ENCODE measurements around the gene ALLC. TPM values are rescaled to one million over a fixed set of nuclear protein-coding genes. Genes with fewer than 3 reads are reported as not detected.

Gene ALLC
- total and polyA plus RNA-seq, 7 donors: not detected

GRCh38 chr2:3644246-3644525 lies 13.8 kb upstream of the ALLC start:
- no peaks in the 10 kb centered on the region for H3K36me3 ChIP-seq
- no peak for DNase-seq
- no peak overlapping the region for H3K4me3 ChIP-seq
- no peaks in the 10 kb centered on the region for H3K27me3 ChIP-seq
- no peak for TF ChIP-seq POLR2AphosphoS5 (IDR thresholded peaks at IDR 0.05)
- no peak for TF ChIP-seq POLR2A (IDR thresholded peaks at IDR 0.05)
- no peak for TF ChIP-seq CTCF (IDR thresholded peaks at IDR 0.05)
- no peak for TF ChIP-seq EP300 (IDR thresholded peaks at IDR 0.05)
- H3K27ac ChIP-seq: no peak overlapping the region
- no peaks in the 10 kb centered on the region for H3K4me1 ChIP-seq
- no peaks in the 10 kb centered on the region for H3K9me3 ChIP-seq
- intact Hi-C loops (cut with DNase I): no loop called here

- intact Hi-C loops (cut with DNase I): no loop called here
- Histone ChIP-seq H3K9me3 (no peaks in the 10 kb centered on the region), H3K36me3 (no peaks in the 10 kb centered on the region), H3K4me1 (no peaks in the 10 kb centered on the region), H3K27ac (no peak overlapping the region), H3K27me3 (no peaks in the 10 kb centered on the region), H3K4me3 (no peak overlapping the region)
- peak; percentile 34 for DNase-seq
- TF ChIP-seq POLR2A (IDR thresholded peaks at IDR 0.05) (no peak), EP300 (IDR thresholded peaks at IDR 0.05) (no peak), POLR2AphosphoS5 (IDR thresholded peaks at IDR 0.05) (no peak), CTCF (IDR thresholded peaks at IDR 0.05) (no peak)
- 77 to 87% methylated on average over 15 of the region's 15 CpGs for WGBS, 2 donors
Observed at GRCh38 chr2:3644891-3645605, 13.0 kb upstream of the ALLC start.

- 69 to 72% methylated on average over 10 of the region's 10 CpGs for WGBS, 2 donors
- no peak overlapping the region for H3K27ac ChIP-seq
- peaks cover 0 to 7% (median 5%) of the 10 kb centered on the region in 4 donors for H3K4me1 ChIP-seq
- no peak for TF ChIP-seq POLR2A (IDR thresholded peaks at IDR 0.05)
- no peaks in the 10 kb centered on the region for H3K27me3 ChIP-seq
- no peaks in the 10 kb centered on the region for H3K9me3 ChIP-seq
- H3K4me3 ChIP-seq: no peak overlapping the region
- peak; percentile 44 for DNase-seq
- intact Hi-C loops (cut with DNase I): no loop called here
- H3K36me3 ChIP-seq: no peaks in the 10 kb centered on the region
Observed at GRCh38 chr2:3645745-3646389, 12.1 kb upstream of the ALLC start.

- H3K9me3 ChIP-seq: no peaks in the 10 kb centered on the region
- H3K36me3 ChIP-seq: no peaks in the 10 kb centered on the region
- WGBS, 2 donors: 86 to 93% methylated on average over 8 of the region's 8 CpGs
- intact Hi-C loops (cut with DNase I): no loop called here
- no peak for TF ChIP-seq CTCF (IDR thresholded peaks at IDR 0.05)
- TF ChIP-seq POLR2A (IDR thresholded peaks at IDR 0.05): no peak
- no peak for TF ChIP-seq POLR2AphosphoS5 (IDR thresholded peaks at IDR 0.05)
- no peak for TF ChIP-seq EP300 (IDR thresholded peaks at IDR 0.05)
- H3K27me3 ChIP-seq: no peaks in the 10 kb centered on the region
- no peak overlapping the region for H3K4me3 ChIP-seq
- no peak overlapping the region for H3K27ac ChIP-seq
- peaks cover 0 to 10% (median 6%) of the 10 kb centered on the region in 4 donors for H3K4me1 ChIP-seq
- no peak for DNase-seq
Observed at GRCh38 chr2:3646446-3646845, 11.6 kb upstream of the ALLC start.

GRCh38 chr2:3647246-3647645 lies 10.8 kb upstream of the ALLC start:
- DNase-seq: no peak
- Histone ChIP-seq H3K36me3 (no peaks in the 10 kb centered on the region), H3K4me1 (peaks cover 0 to 18% (median 14%) of the 10 kb centered on the region in 4 donors), H3K27ac (no peak overlapping the region), H3K27me3 (no peaks in the 10 kb centered on the region), H3K9me3 (no peaks in the 10 kb centered on the region), H3K4me3 (no peak overlapping the region)
- intact Hi-C loops (cut with DNase I): no loop called here
- WGBS, 2 donors: 72 to 83% methylated on average over 13 of the region's 13 CpGs
- no peak for TF ChIP-seq EP300 (IDR thresholded peaks at IDR 0.05)
- TF ChIP-seq CTCF (IDR thresholded peaks at IDR 0.05): no peak
- TF ChIP-seq POLR2A (IDR thresholded peaks at IDR 0.05): no peak
- TF ChIP-seq POLR2AphosphoS5 (IDR thresholded peaks at IDR 0.05): no peak
